ENCODE results near the gene CNTNAP5.
A peak's percentile ranks its signal among the peaks of the same experiment; 100 is the strongest.

The CNTNAP5 gene

DNA sequence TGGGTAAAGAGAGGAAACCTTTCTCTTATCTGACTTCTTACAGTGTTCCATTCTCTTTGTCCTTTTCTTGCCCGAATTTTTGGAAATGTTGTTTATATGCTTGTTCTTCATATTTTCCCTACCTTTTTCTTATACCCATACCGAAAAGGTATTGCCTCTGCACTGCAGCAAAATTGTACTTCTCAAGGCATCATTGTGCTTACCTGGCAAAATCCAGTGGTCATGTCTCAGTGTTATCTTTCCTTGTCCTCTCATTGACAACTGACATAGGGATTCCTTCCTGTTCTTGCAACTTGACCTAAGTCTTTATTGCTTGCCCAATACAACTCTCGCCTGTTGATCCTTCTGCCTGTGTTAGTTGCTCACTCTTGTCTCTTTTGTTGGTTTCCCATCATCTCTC is 842.2 kb downstream of the CNTNAP5 start:
- in situ Hi-C loops (cut with HindIII; ENCODE audit: low pct_ligation_motif_present, low pct_unique_long_range_greater_than_20kb, low sequenced_read_pairs), result no loop called here

DNA sequence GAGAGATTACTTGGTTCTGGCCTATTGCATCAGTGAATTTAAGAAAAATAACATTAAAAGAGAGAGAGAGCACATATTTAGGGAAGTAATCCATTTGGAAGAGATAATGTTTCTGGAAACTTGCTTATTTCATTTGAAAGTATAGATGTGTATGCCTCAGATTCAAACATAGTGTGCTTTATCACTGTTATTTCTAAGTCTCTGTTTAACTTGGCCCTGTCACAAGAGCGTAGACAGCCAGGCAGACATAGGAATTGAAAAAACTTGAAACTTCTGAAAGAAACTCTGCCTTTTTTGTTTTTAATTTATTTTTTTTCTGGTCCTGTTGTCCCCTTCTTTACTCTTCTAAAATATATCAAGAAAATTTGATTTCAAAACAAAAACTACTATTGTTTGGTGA is 849.1 kb downstream of the CNTNAP5 start:
- no peak for DNase-seq
- in situ Hi-C loops (cut with HindIII; ENCODE audit: low pct_ligation_motif_present, low pct_unique_long_range_greater_than_20kb, low sequenced_read_pairs), result no loop called here

More for the DNA sequence above, 842.2 kb downstream of the CNTNAP5 start:
- no peak for DNase-seq

- in situ Hi-C loops (cut with HindIII; ENCODE audit: low pct_ligation_motif_present, low pct_unique_long_range_greater_than_20kb, low sequenced_read_pairs), result no loop called here
- DNase-seq, result no peak
Observed at GRCh38 chr2:124874676-124875075, 849.6 kb downstream of the CNTNAP5 start.

GRCh38 chr2:124875627-124876244 is 850.6 kb downstream of the CNTNAP5 start:
- no peak for DNase-seq
- in situ Hi-C loops (cut with HindIII; ENCODE audit: low pct_ligation_motif_present, low pct_unique_long_range_greater_than_20kb, low sequenced_read_pairs), result no loop called here

GRCh38 chr2:124877141-124877577 is 852.1 kb downstream of the CNTNAP5 start:
- no peak for DNase-seq
- in situ Hi-C loops (cut with HindIII; ENCODE audit: low pct_ligation_motif_present, low pct_unique_long_range_greater_than_20kb, low sequenced_read_pairs), result no loop called here

DNA sequence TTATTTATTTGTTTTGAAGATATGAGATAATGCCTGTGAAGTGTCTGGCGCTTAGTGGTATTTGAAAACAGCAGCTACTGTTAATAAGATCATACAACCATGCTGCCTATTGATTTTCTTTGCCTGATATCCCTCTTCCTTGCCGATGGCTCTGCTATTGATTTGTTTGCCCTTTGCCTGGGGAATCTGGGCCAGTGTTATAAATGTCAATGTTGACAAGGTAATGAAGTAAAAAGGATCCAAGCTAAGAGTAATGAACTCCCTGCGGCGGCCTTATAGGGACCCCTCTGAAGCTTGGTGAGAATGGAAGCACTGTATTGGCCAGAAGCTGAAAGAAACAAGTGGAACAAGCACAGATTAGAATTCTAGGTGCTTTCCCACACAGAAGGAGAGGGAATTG is 854.6 kb downstream of the CNTNAP5 start:
- in situ Hi-C loops (cut with HindIII; ENCODE audit: low pct_ligation_motif_present, low pct_unique_long_range_greater_than_20kb, low sequenced_read_pairs), result no loop called here
- DNase-seq, result no peak

GRCh38 chr2:124880995-124881394 is 855.9 kb downstream of the CNTNAP5 start:
- DNase-seq, result no peak
- in situ Hi-C loops (cut with HindIII; ENCODE audit: low pct_ligation_motif_present, low pct_unique_long_range_greater_than_20kb, low sequenced_read_pairs), result no loop called here

DNA sequence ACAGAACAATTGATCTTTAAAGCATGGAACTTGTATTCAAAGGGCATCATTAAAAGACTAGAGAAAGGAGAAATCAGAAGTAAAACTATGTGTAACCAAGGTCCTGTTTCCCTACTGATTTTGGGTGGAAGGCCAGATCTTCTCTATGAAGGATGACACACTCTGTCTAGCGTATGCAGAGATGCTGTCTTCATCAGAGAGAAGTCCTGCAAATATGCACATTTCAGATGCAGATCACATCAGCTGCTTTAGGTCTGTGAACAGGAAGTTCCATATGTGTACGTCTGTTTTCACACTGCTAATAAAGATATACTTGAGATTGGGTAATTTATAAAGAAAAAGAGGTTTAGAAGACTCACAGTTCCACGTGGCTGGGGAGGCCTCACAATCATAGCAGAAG is 857.3 kb downstream of the CNTNAP5 start:
- in situ Hi-C loops (cut with HindIII; ENCODE audit: low pct_ligation_motif_present, low pct_unique_long_range_greater_than_20kb, low sequenced_read_pairs), result no loop called here
- DNase-seq, result no peak

- no peak for DNase-seq
- in situ Hi-C loops (cut with HindIII; ENCODE audit: low pct_ligation_motif_present, low pct_unique_long_range_greater_than_20kb, low sequenced_read_pairs), result no loop called here
Observed at GRCh38 chr2:124883595-124883994, 858.5 kb downstream of the CNTNAP5 start.

DNA sequence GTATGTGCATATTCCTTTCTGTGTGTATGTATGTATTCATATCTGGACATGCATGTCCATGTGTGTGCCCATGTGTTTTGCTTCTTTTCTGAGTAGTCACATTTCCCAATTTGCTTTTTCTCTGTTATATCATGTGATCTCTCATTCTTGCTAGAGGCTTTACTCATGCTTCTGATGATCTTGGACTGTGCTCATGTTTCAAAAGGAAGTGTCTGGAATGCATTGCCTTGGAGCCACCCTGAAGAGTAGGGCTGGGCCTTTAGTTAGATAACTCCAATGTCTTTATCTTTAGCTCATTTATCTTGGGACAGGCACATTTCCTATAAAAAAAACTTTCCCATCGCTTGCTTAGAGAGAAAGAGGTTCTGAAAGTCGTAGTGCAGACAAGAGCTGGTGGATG is 859.2 kb downstream of the CNTNAP5 start:
- DNase-seq, result no peak
- in situ Hi-C loops (cut with HindIII; ENCODE audit: low pct_ligation_motif_present, low pct_unique_long_range_greater_than_20kb, low sequenced_read_pairs), result no loop called here

GRCh38 chr2:124886216-124886615 is 861.1 kb downstream of the CNTNAP5 start:
- DNase-seq, result no peak
- in situ Hi-C loops (cut with HindIII; ENCODE audit: low pct_ligation_motif_present, low pct_unique_long_range_greater_than_20kb, low sequenced_read_pairs), result no loop called here

DNA sequence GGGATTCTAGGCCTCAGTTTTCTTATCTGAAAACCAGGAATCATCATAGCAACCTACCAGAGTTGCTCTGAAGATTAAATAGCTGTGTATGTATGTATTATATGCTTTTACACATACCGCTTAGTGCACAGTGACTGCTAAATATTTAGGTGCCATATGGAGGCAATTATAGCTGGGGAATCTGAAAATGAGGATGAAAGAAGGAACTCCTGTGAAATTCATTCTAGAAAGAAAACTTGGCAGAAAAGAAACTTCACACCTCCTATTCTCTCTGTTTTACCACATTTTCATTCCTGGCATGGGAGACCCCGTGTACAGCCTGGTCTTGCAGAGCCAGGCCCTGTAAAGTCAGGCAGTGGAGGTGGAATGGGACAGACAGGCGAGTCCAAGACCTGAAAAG is 862.4 kb downstream of the CNTNAP5 start:
- no peak for DNase-seq
- in situ Hi-C loops (cut with HindIII; ENCODE audit: low pct_ligation_motif_present, low pct_unique_long_range_greater_than_20kb, low sequenced_read_pairs), result no loop called here

DNA sequence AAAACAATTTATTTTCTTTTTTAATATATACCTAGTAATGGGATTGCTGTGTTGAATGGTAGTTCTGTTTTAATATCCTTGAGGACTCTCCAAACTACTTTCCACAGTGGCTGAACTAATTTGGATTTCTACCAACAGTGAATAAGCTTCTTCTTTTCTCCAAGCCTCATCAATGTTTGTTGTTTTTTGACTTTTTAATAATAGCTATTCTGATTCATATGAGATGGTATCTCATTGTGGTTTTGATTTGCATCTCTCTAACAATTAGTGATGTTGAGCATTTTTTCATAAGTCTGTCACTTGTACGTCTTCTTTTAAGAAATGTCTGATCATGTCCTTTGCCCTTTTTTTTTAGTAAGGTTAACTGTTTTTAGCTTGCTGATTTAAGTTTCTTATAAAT is 863.3 kb downstream of the CNTNAP5 start:
- DNase-seq, result no peak
- in situ Hi-C loops (cut with HindIII; ENCODE audit: low pct_ligation_motif_present, low pct_unique_long_range_greater_than_20kb, low sequenced_read_pairs), result no loop called here

DNA sequence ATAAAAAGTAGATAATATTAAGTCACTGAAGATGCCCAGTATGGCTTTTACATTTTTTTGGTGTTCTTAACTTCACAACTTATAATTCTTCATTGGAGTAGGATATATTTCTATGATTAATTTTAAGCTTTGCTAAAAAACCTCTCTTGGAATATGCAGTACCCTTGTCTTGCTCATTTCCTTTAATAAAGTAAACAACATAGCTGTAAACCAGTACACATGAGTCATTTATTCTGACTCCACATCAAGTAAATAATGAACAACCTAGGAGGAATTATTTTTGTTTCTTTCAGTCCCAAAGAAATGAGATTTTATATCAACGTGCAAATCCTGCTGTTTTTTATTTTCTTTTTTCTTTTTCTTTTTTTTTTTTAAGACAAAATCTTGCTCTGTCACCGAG is 869.1 kb downstream of the CNTNAP5 start:
- no peak for DNase-seq
- in situ Hi-C loops (cut with HindIII; ENCODE audit: low pct_ligation_motif_present, low pct_unique_long_range_greater_than_20kb, low sequenced_read_pairs), result no loop called here

- no peak for DNase-seq
- in situ Hi-C loops (cut with HindIII; ENCODE audit: low pct_ligation_motif_present, low pct_unique_long_range_greater_than_20kb, low sequenced_read_pairs), result no loop called here
Observed at GRCh38 chr2:124898827-124899226, 873.7 kb downstream of the CNTNAP5 start.

DNA sequence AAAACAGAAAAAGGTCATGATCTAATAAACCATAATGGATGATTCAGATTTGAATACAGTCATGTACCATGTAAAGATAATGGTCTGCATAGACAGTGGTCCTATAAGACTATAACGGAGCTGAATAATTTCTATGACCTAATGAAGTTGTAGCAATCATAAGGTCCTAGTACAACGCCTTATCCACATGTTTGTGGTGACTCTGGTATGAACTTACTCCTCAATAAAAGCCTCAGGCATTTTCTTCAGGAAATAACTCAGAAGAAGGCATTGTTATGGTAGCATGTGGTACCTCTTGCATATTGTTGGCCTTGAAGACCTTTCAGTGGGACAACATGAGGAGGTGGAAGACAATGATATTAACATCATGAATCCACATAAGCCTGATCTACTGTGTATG is 883.3 kb downstream of the CNTNAP5 start:
- DNase-seq, result no peak
- in situ Hi-C loops (cut with HindIII; ENCODE audit: low pct_ligation_motif_present, low pct_unique_long_range_greater_than_20kb, low sequenced_read_pairs), result no loop called here

GRCh38 chr2:124911560-124911959 is 886.5 kb downstream of the CNTNAP5 start:
- DNase-seq, result no peak
- in situ Hi-C loops (cut with HindIII; ENCODE audit: low pct_ligation_motif_present, low pct_unique_long_range_greater_than_20kb, low sequenced_read_pairs), result no loop called here

GRCh38 chr2:124913868-124914267 is 888.8 kb downstream of the CNTNAP5 start:
- in situ Hi-C loops (cut with HindIII; ENCODE audit: low pct_ligation_motif_present, low pct_unique_long_range_greater_than_20kb, low sequenced_read_pairs), result no loop called here
- DNase-seq, result no peak

GRCh38 chr2:124915567-124915966 is 890.5 kb downstream of the CNTNAP5 start:
- in situ Hi-C loops (cut with HindIII; ENCODE audit: low pct_ligation_motif_present, low pct_unique_long_range_greater_than_20kb, low sequenced_read_pairs), result no loop called here
- peak; percentile 15 for DNase-seq

GRCh38 chr2:124919296-124919695 is 894.2 kb downstream of the CNTNAP5 start:
- in situ Hi-C loops (cut with HindIII; ENCODE audit: low pct_ligation_motif_present, low pct_unique_long_range_greater_than_20kb, low sequenced_read_pairs), result no loop called here
- no peak for DNase-seq

DNA sequence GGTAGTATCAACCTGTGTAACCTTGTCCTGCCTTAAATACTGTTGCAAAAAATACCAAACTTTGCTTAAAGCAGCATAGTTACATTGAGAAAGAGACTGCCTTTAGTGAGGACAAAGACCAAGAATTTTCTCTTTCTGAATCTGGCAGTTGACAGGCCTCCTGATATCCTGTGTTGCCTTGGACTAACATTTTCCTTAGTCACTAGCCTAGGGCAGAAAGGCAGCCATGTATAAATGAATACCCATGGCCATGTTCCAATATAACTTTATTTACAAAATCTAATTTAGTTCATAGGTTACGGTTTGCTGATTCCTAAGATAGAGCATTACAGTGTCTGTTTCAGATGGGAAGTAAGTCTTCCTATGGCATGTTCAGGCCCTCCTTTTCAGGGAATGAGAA is 895.4 kb downstream of the CNTNAP5 start:
- no peak for DNase-seq

More for the DNA sequence above, 895.4 kb downstream of the CNTNAP5 start:
- in situ Hi-C loops (cut with HindIII; ENCODE audit: low pct_ligation_motif_present, low pct_unique_long_range_greater_than_20kb, low sequenced_read_pairs), result no loop called here
